Measurements from ENCODE around the gene MACIR.
A peak's percentile ranks its signal among the peaks of the same experiment; 100 is the strongest.
"Not testable (repeated sequence)": the region's sequence is repeated elsewhere in the genome, so short reads cannot be mapped to it uniquely, and the experiment has no call there.

The MACIR gene, protein sequence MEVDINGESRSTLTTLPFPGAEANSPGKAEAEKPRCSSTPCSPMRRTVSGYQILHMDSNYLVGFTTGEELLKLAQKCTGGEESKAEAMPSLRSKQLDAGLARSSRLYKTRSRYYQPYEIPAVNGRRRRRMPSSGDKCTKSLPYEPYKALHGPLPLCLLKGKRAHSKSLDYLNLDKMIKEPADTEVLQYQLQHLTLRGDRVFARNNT

DNA sequence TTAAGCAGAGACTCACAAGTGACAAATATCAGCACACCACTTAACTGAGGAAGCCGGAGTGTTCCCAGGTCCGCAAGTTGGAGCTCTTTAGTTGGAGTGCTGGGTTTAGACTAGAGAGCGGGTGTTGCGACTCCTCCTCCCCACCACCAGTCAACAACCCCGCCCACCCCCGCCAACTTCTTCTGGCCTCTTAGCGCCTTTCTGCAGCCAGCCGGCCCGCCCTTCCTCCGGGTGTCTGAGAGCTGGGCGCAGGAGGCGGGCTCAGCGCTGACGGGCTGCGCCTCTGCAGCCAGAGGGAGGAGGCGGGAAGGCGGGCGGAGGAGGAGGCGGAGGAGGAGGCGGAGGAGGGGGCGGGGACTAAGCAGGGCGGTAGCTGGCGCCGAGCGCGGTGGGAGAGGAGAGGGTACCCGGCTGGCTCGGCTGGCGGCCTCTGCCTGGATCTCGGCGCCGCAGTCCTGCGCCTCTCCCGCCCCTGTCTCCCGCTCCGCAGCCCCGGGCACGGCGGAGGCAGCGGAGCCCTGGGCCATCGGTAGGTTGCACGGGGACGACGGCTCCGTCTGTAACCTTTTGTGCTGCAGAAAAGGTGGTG is at the start of gene MACIR:
Gene MACIR (plus strand): TSS at position 396 of the 589 bp plus-strand sequence. CDS start 17,157 bp downstream, outside the sequence.
- peak; percentile 94 for DNase-seq

DNA sequence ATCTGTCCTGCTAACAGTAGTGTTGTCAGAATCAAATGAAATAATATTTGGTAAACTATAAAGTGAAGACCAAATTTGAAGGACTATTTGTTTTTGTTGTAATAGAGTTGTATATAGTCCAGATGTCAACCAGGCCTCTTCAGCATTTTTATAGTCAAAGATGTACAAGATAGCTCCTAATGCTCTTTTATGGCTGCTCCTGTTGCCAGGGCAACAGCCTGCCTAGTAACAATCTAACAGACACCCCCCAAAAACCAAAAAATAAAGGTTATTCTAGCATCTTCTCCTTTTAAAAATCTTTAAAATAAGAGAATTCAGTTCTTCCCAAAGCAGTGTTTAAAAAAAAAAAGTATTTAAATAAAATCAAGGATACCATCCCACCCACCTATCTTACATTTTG is 49.5 kb upstream of the MACIR start:
- DNase-seq = no peak

DNA sequence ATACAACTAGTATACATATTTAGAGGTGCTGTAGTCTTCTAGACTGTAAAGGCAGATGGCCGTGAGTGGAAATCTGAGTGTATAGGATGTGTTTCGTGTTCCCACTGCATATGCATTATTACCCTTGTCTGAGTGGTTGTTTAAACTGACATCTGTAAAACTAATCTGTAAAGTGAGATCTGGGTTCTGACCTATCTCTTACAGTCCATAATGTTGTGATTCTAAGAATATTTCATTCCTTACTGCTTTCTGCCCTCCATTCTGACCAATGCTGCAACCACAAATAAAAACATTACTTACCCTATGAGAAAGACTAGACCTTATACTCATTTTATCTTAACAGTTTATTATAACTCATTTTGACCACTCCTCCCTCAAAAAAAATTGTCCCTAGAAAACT is 47.6 kb upstream of the MACIR start:
- no peak for DNase-seq

DNA sequence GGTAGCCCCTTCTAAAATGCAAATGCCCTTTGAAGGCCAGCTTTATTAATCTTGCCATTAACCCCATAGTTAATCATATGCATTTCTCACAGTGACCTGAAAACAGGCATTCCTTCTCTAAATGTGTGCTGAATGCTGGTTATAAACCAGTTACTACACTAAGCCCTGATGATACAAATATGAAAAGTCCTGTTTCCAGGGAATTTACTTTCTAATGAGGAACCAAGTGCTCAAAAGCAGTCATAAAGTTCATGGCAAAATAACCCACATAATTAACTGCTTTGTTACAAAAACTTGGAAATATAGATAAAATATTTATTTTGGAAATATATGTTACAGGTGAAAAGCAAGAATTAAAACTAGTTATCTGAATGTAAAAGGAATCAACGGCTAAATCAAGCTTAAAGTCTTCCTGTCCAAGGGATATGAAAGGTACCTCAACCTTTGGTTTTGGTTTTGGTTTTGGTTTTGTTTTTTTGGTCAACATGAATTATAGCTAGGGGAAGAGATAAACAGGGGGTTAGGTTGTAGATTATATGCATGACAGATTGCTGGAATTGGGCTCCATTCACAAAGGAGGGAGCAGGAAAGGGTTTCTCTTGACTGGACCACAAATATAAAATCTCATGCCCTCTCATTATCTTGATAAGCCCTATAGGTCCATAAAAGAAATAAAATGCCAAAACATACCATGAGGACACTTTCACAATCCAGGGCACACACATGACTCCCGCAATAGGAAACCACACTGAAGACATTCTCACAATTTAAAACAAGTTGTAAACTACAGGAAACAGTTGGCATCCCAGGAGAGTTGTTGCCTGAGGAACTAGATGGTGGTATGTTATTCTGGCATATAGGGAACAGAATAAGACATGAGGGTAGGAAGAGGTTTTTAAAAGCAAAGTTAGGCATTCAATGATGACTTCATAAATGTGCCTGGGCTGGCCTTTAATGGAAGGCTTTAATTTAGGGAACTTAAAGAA is 46.7 kb upstream of the MACIR start:
- peak; percentile 54 for DNase-seq

DNA sequence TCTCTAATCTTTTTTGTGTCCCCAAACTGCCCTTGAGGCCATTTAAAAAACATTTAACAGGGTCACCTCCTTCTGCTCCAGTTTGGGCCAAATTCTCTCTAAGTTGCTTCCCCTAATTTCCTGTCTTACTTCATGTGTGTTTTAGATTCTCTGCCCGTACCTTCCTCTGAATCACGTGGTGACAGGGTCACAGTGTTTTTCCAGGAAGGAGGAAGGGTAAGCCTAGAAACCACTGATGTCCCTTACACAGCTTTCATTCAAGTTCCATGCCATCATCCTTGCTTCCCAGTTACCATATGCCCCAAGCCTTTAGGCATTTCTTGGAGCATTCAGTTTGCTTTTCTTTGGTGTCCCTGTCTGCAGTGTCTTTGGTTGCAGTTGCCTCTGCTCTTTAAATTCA is 42.4 kb upstream of the MACIR start:
- DNase-seq = peak; percentile 29

DNA sequence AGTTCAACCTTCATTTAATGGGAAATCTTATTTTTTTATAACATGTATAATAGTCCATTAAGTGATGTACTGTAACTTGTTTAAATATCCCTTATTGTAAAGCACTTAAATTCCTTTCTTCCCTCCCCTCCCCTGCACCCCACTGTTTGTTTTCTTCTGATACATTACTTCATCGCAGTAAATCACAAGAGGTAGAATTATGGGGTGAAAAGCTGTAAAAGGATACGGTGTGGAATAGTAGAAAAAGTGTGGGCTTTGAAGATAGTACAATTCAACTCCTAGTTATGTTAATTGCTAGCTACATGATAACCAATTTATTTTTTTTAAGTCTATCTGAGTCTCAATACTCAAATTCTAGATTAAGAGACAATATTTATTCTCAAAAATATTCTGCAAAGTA is 41.9 kb upstream of the MACIR start:
- no peak for DNase-seq

DNA sequence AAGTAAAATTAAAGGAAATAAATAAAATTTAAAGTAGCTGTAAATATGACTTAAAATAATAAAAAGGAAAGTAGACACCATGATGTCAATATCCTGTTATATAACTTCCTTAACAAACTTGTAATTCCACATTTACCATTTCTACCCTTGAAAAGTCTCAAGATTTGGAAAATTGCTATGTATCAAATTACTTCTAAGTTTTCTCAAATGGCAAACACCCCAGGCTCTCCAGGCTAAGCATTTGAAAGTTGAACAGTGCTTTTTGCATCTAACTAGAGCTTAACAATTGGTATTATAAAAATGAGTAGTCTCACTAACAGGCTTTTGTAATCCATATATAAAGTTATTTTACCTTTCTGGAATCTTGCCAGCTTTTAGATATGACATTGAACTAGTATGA is 41.5 kb upstream of the MACIR start:
- DNase-seq = no peak

DNA sequence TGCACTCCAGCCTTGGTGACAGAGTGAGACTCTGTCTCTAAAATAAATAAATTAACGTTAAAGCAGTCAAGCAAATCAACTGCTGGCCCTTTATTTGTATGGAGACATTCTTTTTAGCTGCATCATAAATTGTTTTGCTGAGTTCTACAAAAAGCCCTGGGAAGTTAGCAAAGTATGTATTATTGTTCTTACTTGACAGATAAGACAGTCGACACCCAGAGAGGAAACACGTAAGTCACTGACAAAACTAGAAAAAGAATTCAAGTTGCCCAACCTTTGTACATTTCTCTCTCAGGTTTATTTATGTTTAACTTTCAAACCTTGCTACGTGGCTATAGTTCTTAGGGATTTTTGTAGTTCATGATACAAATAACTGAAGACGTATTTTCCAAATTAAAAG is 40.4 kb upstream of the MACIR start:
- DNase-seq = no peak

DNA sequence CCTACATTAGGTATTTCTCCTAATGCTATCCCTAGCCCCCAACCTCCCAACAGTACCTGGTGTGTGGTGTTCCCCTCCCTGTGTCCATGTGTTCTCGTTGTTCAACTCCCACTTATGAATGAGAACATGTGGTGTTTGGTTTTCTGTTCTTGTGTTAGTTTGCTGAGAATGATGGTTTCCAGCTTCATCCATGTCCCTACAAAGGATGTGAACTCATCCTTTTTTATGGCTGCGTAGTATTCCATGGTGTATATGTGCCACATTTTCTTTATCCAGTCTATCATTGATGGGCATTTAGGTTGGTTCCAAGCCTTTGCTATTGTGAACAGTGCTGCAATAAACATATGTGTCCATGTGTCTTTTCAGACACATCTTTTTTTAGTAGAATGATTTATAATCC is 39.5 kb upstream of the MACIR start:
- DNase-seq = not testable (repeated sequence)

DNA sequence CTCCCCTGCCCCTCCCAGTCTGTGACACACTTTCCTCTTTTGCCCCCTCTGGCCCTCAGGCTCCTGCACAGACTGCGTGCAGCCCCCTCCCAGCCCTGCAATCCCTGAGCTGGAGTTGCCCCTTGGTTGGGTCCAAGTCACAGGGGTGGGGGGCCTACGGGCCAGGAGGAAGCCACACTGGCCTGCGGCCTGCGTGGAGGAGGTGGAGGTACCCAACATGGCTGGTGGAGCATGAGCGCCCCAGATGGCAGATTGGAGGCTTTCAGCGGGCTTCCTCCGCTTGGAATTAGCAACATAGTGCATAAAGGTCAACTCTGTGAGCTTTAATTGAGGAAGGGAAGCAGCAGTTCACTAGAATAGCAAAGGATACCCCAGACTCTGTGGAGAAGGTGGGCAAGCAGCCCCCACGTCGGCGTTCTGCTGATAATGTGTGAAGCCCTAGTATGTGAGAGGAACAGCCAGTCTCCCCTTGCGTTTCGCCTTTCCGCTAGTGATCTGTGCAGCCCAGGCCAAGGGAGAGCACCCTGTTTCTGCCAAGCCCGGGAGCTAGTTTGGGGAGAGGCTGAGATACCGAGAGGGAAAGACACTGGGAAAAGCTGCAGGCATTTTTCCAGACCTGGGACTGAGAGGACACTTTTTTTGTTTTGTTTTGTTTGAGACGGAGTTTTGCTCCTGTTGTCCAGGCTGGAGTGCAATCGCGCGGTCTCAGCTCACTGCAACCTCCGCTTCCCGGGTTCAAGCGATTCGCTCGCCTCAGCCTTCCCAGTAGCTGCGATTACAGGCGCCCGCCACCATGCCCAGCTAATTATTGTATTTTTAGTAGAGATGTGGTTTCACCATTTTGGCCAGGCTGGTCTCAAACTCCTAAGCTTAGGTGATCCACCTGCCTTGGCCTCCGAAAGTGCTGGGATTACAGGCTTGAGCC is 35.3 kb upstream of the MACIR start:
- no peak for DNase-seq

DNA sequence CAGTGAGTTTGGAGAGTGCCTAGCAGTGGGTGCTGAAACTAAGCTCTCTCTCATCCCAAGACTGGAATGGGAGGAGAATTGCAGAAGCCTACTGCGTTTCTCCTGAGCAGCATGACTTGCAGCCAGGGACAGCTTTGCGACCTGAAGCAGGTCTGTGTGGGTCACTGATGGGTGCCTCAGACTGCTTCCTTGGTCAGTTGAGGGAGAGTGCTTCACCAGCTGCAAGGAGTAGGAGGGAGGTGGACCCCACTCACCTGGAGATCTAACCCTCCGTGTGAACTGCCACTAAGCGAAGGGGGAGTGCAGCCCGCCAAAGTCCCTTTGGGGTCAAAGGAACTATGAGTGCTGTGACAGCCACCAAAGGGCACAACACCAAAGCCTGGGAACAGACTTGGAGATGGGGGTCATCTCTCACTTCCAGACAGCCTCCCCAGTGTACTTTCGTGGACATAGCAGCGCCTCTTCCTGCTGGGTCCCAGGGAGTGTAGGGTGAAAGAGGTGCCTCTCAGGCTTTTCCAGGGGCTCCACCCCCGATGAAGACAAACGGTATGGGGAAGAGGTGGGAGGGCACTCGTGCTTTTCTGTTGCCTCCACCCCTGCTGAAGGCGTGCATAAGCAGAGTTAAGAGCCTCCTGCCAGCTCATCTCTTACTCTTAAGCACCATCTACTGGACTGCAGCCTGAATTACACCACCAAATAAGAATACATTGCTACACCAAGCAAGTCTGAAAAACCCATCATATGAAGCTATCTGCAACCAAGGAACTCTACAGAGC is 34.3 kb upstream of the MACIR start:
- peak; percentile 70 for DNase-seq

DNA sequence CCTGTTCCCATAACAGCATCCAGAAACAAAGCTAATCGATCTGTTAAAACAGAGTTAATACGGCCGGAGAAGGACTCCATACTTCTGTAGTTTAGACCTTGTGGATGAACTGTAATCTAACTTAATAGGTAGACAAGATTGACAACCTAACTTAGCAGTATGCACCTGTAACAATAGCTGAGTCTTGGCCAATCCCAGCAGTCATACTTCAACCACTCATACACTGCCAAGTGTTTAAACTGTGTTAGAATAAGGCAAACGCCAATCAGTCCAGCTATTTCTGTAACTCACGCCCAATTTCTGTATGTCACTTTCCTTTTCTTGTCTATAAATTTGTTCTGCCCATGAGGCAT is 33.7 kb upstream of the MACIR start:
- no peak for DNase-seq

DNA sequence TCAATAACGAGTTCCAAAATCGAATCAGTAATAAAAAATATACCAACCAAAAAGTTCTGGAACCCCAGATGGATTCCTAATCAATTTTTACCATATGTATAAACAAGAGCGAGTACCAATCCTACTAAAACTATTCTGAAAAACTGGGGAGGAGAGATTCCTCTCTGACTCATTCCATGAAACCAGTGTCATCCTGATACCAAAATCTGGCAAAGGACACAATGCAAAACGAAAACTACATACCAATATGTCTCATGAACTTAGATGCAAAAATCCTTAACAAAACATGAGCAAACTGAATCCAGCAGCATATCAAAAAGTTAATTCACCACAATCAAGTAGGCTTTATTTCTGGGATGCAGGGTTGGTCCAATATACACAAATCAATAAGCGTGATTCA is 30.5 kb upstream of the MACIR start:
- DNase-seq = no peak

DNA sequence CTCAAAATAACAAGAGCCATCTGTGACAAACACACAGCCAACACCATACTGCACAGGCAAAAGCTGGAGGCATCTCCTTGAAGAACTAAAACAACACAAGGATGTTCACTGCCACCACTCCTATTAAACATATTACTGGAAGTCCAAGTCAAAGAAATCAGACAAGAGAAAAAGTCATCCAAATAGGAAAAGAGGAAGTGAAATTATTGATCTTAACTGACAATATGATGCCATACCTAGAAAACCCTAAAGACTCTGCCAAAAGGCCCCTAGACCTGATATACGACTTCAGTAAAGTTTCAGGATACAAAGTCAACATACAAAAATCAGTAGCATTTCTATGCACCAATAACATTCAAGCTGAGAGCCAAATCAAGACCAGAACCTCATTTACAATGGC is 30.0 kb upstream of the MACIR start:
- DNase-seq = no peak

DNA sequence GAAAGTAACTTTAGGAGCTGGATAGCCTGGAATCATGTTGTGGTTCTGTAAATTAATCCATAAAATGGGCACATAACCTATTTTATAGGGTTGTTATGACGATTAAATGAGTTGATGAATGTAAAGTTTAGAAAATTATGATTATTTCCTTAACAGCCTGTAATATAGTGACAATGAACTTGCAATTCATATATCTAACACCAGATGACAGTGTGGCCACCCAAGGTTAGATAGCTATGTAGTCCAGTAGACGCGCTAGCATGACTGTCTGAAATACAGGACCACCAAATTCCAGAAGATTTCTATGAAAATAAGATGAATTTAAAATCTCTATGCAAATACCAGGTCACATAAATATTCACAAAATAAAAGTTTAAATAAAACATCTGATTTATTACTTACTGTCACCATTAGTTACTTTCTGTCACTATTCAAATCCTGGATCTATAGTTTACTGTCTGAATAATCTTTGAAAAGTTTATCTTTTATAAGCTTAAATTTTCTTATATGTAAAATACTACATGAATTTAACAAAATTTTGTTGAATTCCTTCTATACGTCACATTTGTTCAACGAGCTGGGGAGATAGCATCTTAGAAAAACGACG is 26.1 kb upstream of the MACIR start:
- peak; percentile 55 for DNase-seq

DNA sequence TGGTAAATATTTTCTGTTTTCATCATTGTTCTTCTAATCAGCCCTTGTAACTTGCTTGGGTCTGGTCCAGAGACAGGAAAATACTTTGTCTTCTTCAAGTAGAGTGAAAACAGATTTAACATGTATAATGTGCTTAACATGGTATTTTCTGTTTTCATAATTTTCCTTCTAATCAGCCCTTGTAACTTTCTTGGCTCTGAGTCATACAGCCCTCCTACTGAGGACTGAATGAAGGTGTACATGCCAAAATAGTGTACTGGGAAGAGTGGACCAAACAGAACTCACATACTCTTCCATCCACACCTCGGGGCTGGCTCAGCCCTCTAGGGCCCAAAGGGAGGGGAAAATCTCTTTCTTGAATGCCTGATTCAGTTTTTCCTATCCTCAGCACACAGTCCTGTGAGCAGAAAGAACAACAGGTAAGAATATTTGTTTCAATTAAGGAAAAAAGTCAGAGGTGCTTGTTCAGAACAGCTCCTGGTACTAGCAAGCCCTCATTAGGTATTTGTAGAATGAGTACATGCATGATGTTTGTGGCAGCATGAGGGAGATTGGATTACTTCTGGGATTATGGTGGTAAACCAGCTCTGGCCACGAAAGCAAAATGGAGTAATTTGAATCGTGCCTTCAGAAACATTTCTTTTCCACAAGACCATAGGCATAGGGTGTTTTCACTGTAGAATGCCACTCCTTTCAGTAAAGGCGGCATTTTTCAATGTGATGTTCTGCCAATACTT is 24.2 kb upstream of the MACIR start:
- no peak for DNase-seq

DNA sequence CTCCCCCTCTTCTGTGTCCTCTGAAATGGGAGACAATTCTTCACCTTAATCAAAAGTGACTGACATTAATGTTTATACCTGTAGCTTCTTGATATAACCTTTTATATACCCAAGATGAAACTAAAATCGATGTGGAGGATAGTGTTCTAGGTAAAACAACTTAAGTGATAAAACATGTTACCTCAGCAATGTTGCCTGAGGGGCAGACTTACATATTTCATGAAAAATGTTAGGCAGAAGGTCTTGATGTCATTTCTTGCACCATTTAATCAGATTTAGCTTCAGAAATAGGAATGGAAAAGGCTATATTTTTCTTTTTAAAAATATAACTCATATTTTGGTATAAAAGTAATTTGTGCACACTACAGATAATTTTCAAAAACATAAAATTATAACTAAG is 22.7 kb upstream of the MACIR start:
- no peak for DNase-seq

DNA sequence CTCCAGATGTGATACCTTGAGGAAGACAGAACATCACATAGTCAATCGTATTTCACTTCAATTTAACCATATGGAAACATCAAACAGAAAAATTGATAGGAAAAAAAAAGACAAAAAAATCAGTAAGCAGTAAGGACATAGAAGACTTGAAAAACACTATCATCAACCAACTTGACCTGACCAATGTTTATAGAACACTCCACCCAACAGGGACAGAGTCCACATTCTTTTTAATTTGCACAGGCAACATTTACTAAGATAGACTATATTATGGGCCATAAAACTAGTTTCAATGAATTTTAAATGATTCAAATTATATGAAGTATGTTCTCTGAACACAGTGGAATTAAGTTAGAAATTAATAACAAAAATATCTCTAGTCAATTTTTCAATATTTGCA is 20.8 kb upstream of the MACIR start:
- no peak for DNase-seq

DNA sequence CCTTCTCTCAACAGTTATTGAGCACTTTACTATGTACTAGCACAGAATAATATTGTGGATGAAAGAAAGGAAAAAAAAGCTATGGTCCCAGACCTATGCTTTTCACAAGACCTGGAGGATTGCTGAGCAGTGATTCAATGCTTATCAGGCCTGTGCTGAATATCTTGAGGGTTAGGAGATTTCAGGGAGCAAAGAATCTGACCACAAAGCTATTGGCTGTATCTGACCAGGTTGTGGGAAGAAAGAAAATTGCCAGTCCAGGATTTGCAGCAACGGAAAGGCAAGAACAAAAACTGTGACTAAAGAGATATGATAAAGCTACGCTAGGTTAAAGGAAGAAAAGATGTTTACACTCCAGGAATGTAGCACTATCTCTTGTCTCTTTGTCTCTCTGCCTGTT is 14.9 kb upstream of the MACIR start:
- DNase-seq = no peak

DNA sequence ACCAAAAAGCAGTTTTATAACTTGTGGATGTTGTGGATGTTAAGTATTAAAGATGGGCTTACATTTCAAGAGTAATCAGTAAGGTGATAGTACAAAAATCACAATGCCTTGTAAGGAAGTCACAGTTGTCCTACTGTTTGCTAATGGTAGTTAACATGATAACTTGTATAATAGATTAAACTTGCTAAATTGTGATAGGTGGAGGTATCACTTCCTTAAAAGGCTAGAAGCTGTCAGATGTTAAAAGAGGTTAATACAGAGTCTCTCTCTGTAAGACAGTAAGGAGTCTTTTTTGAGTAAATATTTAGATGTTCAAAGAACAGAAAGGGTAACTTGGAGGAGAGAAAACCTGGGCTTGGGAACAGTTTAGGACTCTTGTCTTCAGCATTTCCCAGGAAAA is 14.2 kb upstream of the MACIR start:
- no peak for DNase-seq

DNA sequence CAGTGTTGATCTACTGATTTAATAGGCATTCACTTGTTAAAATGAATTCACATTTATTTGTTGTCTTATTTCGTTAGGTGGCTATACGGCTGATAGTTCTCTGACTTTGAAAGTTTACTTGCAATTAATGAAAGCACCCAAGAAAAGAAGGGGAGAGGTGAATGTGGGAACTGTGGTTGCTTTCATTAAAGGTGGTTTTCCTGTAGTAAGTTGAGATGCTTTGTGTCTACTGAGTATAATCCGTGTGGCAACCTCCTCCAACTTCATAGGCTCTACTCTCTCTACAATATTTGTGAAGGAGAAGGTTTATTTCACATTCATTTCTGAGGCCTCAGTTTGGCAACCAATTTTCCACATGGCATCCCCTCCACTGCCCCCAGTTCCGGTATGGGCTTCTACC is 12.8 kb upstream of the MACIR start:
- no peak for DNase-seq

Data from suppressor macrophage treated with lipopolysaccharide for 4 hours (primary cell).